ENCODE results near the gene CSNK1G3. TPM values are rescaled to one million over a fixed set of nuclear protein-coding genes. Genes with fewer than 3 reads are reported as not detected.
A peak's percentile ranks its signal among the peaks of the same experiment; 100 is the strongest.

Gene CSNK1G3
- total RNA-seq, 1 donor from 2014 or later = 28.5 TPM

GRCh38 chr5:123476731-123477130 is 35.2 kb upstream of the CSNK1G3 start:
- peaks cover 0 to 2% of the 10 kb centered on the region in 2 donors for H3K4me1 ChIP-seq
- H3K27me3 ChIP-seq = no peaks in the 10 kb centered on the region
- no peak for TF ChIP-seq CTCF (IDR thresholded peaks at IDR 0.05)
- H3K36me3 ChIP-seq = no peaks in the 10 kb centered on the region
- H3K27ac ChIP-seq = no peak overlapping the region
- no peak for DNase-seq (ENCODE audit: low spot score in 2 of 2)
- H3K4me3 ChIP-seq = no peak overlapping the region
- intact Hi-C loops (cut with DNase I) = no loop called here
- no peaks in the 10 kb centered on the region for H3K9me3 ChIP-seq

GRCh38 chr5:123478546-123478945 is 33.4 kb upstream of the CSNK1G3 start:
- no peaks in the 10 kb centered on the region for H3K27me3 ChIP-seq
- H3K9me3 ChIP-seq = no peaks in the 10 kb centered on the region
- intact Hi-C loops (cut with DNase I) = no loop called here
- peaks cover 0 to 8% of the 10 kb centered on the region in 2 donors for H3K4me1 ChIP-seq
- H3K27ac ChIP-seq = no peak overlapping the region
- H3K36me3 ChIP-seq = no peaks in the 10 kb centered on the region
- TF ChIP-seq CTCF (IDR thresholded peaks at IDR 0.05) = no peak
- no peak for DNase-seq (ENCODE audit: low spot score in 2 of 2)
- H3K4me3 ChIP-seq = no peak overlapping the region

- Histone ChIP-seq H3K9me3 (no peaks in the 10 kb centered on the region), H3K27me3 (no peaks in the 10 kb centered on the region), H3K4me3 (no peak overlapping the region), H3K36me3 (no peaks in the 10 kb centered on the region), H3K4me1 (peaks cover 0 to 14% of the 10 kb centered on the region in 2 donors), H3K27ac (peak overlapping the region in 1 of 2 donors; percentile 24)
- intact Hi-C loops (cut with DNase I) = loop anchor here (5.0 kb wide), 1 partner anchor 60 kb away; the partner anchor contains the start of gene CEP120
- DNase-seq (ENCODE audit: low spot score in 2 of 2) = no peak
- TF ChIP-seq CTCF (IDR thresholded peaks at IDR 0.05) = no peak
These were observed 29.7 kb upstream of the CSNK1G3 start for GRCh38 chr5:123482258-123482657.

GRCh38 chr5:123483446-123484077 is 28.4 kb upstream of the CSNK1G3 start:
- no peak overlapping the region for H3K4me3 ChIP-seq
- no peaks in the 10 kb centered on the region for H3K9me3 ChIP-seq
- no peak overlapping the region for H3K27ac ChIP-seq
- no peaks in the 10 kb centered on the region for H3K27me3 ChIP-seq
- no peak for DNase-seq (ENCODE audit: low spot score in 2 of 2)
- intact Hi-C loops (cut with DNase I) = loop anchor here (5.0 kb wide), 1 partner anchor 61 kb away; the partner anchor contains the start of gene CEP120
- H3K36me3 ChIP-seq = no peaks in the 10 kb centered on the region
- H3K4me1 ChIP-seq = peaks cover 0 to 14% of the 10 kb centered on the region in 2 donors
- TF ChIP-seq CTCF (IDR thresholded peaks at IDR 0.05) = no peak

GRCh38 chr5:123485275-123485674 is 26.7 kb upstream of the CSNK1G3 start:
- Histone ChIP-seq H3K9me3 (no peaks in the 10 kb centered on the region), H3K4me3 (no peak overlapping the region), H3K36me3 (no peaks in the 10 kb centered on the region), H3K27me3 (no peaks in the 10 kb centered on the region), H3K27ac (peak overlapping the region in 1 of 2 donors; percentile 56), H3K4me1 (peaks cover 0 to 14% of the 10 kb centered on the region in 2 donors)
- TF ChIP-seq CTCF (IDR thresholded peaks at IDR 0.05) = peak in 2 of 3 experiments; percentile 8 to 19
- intact Hi-C loops (cut with DNase I) = no loop called here
- DNase-seq (ENCODE audit: low spot score in 2 of 2) = no peak

All from ascending aorta (tissue), 2 donors.